T-helper 22 cell (primary cell): ENCODE measurements around the gene VWDE.
"Not testable (repeated sequence)": the region's sequence is repeated elsewhere in the genome, so short reads cannot be mapped to it uniquely, and the experiment has no call there.

Experiments
- DNase-seq: peaks from one replicate; pipeline ENCODE4 v3.0.0-alpha.2; 2020; ENCODE audit warnings: low read depth

Gene VWDE

GRCh38 chr7:12403287-12404181 lies at the start of gene VWDE:
Gene VWDE, minus strand, starts transcription at chr7:12403865. Its CDS starts 149 bp downstream, at chr7:12403716.
- peak; percentile 50 for DNase-seq

DNA sequence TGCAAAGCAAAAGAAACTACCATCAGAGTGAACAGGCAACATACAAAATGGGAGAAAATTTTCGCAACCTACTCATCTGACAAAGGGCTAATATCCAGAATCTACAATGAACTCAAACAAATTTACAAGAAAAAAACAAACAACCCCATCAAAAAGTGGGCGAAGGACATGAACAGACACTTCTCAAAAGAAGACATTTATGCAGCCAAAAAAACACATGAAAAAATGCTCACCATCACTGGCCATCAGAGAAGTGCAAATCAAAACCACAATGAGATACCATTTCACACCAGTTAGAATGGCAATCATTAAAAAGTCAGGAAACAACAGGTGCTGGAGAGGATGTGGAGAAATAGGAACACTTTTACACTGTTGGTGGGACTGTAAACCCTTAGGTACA lies 49.5 kb upstream of the VWDE start:
- not testable (repeated sequence) for DNase-seq

DNA sequence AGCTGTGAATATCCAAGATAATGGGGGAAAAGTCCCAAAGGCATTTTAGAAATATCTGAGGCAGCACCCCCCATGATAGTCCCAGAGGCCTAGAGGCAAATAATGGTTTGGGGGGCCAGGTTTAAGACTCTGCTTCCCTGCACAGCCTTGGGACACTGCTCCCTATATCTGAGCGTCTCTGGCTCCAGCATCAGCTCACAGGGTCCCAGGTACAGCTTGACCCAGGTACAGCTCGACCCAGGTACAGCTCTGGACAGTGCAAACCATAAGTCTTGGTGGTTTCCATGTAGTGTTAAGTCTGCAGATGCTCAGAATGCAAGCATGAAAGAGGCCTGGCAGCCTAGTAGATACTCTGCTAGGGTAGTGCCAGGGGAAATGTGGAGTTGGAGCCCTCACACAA lies 47.0 kb upstream of the VWDE start:
- DNase-seq: no peak

DNA sequence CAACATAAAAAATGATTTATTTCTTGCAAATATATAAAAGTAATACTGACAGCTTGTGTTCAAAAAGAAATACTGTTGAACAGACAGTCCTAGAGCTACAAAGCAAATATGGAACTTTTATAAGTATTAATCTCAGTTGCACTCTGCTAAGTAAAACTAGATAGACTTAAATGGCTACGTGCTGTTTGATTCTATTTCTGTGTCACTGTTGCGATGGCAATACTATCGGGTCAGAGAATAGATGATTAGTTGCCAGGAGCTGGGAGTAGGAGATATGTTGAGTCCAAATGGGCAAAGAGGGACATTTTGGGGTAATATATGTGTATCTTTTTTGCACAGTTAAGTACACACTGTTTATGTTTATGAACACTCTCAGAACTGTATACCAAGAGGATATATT lies 41.1 kb upstream of the VWDE start:
- DNase-seq: no peak

DNA sequence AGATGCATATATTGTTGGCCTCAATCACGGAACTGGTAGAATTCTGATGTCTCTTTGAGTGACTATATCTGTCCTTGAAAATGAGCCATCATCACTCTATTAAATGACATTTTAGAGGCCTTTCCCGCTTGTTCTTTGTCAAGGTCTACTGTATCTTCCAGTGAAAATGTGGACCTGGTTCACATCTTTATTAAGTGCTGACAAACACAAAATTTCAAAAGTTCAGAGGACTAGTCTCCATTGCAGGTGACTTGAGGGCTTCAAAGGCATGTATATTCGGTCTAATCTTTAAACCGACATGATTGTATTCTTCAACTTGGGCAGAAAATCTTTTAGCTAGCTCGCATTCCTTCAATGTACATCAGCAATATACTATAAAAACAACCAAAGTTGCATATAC lies 36.6 kb upstream of the VWDE start:
- DNase-seq: no peak

DNA sequence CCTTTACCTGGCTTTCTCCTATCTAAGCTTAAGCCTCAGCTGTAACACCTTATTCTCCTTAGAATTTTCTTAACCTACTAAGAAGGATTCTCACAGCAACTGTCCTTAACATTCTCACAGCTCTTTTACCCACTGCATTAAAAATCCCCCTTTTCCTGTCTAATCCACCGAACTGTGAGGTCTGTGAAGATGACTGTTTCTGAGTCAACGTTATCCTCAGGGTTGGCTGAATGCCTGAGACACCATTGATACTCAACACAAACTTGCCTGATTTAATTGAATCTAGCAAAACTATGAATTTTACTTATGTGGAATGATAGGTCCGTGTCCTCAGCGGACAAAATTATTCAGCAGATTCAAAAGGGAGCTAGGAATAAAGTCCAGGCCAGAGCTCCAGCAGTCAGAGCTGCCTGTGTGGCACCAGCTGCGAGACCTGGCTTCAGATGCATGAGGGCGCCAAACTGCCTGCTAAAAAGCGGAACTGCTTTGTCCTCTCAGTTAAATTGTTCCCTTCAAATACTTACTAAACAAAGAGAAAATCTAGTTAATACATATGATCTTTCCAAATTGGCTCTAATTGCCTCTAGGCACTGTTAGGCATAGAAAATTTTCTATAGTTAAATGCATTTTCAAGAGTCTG lies 33.4 kb upstream of the VWDE start:
- DNase-seq: no peak

GRCh38 chr7:12436126-12436525 lies 32.5 kb upstream of the VWDE start:
- DNase-seq: no peak

- DNase-seq: no peak
These were observed 30.5 kb upstream of the VWDE start for GRCh38 chr7:12434012-12434642.

GRCh38 chr7:12431886-12432556 lies 28.4 kb upstream of the VWDE start:
- no peak for DNase-seq

GRCh38 chr7:12425311-12425710 lies 21.6 kb upstream of the VWDE start:
- DNase-seq: no peak

DNA sequence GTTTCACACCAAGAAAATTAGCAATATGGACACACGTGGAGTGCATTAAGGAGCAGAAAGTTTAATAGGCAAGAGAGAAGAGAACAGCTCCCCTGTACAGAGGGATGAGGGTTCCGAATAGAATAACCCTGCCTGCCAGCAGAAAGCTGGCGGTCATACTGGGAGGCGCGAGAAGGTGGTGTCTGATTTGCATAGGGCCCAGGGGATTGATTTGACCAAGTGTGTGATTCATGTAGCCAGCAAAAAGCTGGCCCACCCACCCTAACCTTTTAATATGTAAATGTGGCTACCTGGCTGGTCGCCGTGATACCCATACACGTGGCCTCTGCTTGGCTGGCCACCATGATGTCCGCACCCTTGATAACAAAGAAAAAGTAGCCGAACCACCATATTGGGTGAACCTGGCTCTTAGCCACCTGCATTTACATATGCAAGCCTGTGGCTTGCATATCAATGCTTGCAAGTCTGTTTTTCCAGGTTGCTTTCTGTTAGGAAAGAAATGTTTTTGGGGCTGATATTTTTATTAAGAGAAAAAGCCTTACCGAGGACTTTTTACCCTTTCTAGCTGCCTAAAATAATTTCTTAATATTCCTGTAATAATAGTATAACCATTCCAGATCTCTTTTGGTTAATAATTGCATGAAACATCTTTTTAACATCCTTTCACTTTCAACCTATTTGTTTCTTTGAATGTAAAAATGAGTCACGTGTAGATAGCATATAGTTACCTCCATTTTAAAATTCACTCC lies 20.5 kb upstream of the VWDE start:
- no peak for DNase-seq

DNA sequence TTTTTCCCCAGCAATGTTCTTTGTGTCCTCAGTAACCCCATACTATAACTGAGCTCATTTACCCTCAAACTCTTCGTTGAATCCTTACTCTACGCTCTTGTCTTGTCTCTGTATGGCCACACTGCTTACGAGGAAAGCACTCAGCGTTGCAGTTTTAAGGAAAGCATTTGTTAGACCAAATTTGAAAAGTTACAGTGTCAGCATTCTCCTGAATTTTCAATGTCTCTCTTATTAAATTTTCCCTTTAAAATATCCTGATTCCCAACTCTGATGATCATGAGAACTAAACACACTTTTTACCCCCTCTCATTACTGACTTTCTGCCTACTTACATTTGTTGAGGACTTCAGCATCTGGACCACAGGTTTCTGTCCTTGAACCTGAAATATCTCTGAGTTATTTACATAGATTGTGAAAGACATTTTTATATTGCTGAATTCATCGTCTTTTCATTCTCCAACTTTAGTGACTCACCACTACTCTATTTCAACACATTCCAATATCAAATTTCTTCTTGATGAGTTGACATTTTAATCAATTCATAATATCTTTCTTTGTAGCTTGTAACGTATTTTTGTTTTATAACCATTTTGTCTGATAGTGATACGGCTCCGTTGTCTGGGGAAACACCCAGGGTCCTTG lies 19.8 kb upstream of the VWDE start:
- no peak for DNase-seq

- no peak for DNase-seq
These were observed 19.1 kb upstream of the VWDE start for GRCh38 chr7:12422554-12423320.

DNA sequence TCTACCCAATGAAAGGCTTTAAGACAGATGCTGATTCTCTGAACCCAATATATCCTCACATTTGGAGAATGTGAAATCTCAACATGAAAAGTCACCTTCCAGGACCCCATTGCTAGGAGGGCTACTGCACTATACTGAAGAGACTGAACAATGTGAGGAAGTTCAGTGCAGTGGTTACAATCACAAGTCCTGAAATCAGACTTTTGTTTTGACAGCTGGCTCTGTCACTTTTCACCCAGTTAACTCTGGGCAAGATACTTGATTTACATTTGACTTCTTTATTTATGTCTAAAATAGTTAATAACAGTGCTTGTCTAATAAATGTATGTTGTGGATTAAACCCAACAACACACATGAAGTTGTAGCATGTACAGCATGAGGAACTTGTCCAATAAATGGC lies 14.8 kb upstream of the VWDE start:
- no peak for DNase-seq

- DNase-seq: no peak
These were observed 11.4 kb upstream of the VWDE start for GRCh38 chr7:12415072-12415471.

DNA sequence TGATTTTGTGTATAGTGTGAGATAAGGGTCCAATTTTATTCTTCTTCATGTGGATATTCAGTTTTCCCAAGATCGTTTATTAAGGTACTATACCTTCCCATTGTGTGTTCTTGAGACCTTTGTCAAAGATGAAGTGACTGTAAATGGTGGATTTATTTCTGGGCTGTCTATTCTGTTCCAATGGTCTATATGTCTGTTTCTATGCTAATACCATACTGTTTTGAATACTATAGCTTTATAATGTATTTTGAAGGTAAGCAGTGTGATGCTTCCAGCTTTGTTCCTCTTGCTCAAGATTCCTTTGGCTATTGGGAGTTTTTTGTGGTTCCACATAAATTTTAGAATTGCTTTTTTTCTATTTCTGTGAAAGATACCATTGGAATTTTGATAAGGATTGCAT lies 8.7 kb upstream of the VWDE start:
- no peak for DNase-seq

- DNase-seq: no peak
These were observed 6.9 kb upstream of the VWDE start for GRCh38 chr7:12410523-12410922.

DNA sequence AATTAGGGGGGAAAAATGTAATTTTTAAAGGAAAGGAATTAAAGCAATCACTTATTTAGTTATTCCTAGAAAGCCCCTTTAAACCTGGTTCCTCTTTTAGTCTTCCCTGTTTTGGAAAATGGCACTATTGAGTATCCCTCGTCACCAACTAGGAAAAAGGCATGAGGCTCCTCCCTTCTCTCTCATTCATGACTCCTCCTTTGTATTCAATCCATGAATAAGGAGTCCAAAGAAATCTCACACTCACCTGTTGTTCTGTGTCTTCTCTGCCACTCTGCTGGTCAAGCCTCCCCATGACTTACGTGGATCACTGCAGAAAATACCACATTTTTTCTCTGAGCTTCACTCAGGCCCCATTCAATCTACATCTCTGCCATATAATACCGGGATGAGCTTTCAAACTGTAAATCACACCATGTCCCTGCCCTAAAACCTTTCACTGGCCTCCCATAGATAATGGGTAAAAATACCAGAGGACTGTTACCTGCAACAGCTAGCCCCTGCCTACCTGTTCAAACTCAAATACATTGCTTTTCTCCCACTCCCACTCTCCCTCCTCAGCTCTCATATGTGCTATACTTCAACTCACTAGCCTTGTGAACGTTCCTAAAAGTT lies 5.5 kb upstream of the VWDE start:
- no peak for DNase-seq

GRCh38 chr7:12407652-12408051 lies 4.0 kb upstream of the VWDE start:
- DNase-seq: not testable (repeated sequence)

- DNase-seq: no peak
These were observed 1.3 kb downstream of the VWDE start for GRCh38 chr7:12402365-12402725.
